ELF-1 (cell line): ENCODE data around the gene VIPAS39.

Source experiments
- DNase-seq: peaks from one replicate; pipeline ENCODE4 v3.0.0-alpha.2; 2016; ENCODE audit warnings: low read depth, low spot score

VIPAS39 gene

GRCh38 chr14:77406086-77406485 lies 51.3 kb downstream of the VIPAS39 start:
- no peak for DNase-seq

GRCh38 chr14:77403768-77404167 lies 53.6 kb downstream of the VIPAS39 start:
- no peak for DNase-seq

GRCh38 chr14:77400216-77400615 lies 57.2 kb downstream of the VIPAS39 start:
- no peak for DNase-seq

- no peak for DNase-seq
These were observed 67.2 kb downstream of the VIPAS39 start for GRCh38 chr14:77390188-77390587.

GRCh38 chr14:77378701-77379100 lies 78.7 kb downstream of the VIPAS39 start:
- no peak for DNase-seq

GRCh38 chr14:77377502-77377844 lies 79.9 kb downstream of the VIPAS39 start:
- no peak for DNase-seq

- DNase-seq = peak; percentile 90
These were observed 80.5 kb downstream of the VIPAS39 start, which contains the start of the genes SAMD15 and TMED8 for GRCh38 chr14:77376771-77377501. Gene SAMD15 (plus strand): TSS chr14:77377379. CDS start chr14:77377419, 40 bp downstream. Gene TMED8 (minus strand): TSS chr14:77377094. CDS start chr14:77377053, 41 bp downstream.
